Measurements from ENCODE around the gene TMEM170B.

GRCh38 chr6:11491596-11492463 lies 45.7 kb upstream of the TMEM170B start:
- no peak for TF ChIP-seq CTCF (IDR thresholded peaks at IDR 0.05; ENCODE audit: low read length)
- no peak for TF ChIP-seq EZH2 (optimal IDR thresholded peaks at IDR 0.05; ENCODE audit: low read depth, low read length)
